Anterior cingulate cortex (tissue), 58 donors: ENCODE results near the gene UIMC1.
A peak's percentile ranks its signal among the peaks of the same experiment; 100 is the strongest.
"Not testable (repeated sequence)": the region's sequence is repeated elsewhere in the genome, so short reads cannot be mapped to it uniquely, and the experiment has no call there.

Experiments used
- DNase-seq, 58 donors: peaks; one replicate each; lab custom pipeline; 2025; lab: John Stamatoyannopoulos, UW

UIMC1 gene

DNA sequence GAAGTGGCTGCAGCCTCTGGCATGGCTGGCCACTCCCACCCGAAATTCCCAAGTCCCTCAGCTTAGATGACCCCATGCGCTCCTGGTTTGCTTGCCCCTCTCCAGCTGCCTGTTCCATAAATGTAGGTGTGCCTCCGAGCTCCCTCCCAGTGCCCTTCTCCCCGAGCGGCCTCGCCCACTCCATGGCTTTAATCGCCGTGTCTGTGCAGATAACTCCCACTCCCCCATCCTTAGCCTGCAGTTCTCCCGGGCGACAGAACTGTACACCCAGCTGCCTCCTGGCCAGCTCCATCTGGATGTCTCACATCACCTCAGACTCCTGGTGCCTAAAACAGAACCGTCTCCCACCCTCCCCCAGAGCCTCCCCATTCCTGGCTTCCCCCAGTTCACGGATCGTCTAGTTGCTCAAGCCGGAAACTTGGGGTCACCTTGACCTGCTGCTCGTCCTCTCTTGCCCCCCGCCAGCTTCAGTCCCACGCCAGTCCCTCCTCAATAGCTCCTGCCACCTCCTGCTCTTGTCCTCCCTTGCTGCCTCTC, 131.5 kb downstream of the UIMC1 start:
- DNase-seq, result peak in 2 of 58 donors; percentile 19 to 24

- no peak for DNase-seq
Measured at GRCh38 chr5:176874198-176874780, 132.3 kb downstream of the UIMC1 start.

- DNase-seq, result peak in 1 of 58 donors; percentile 19
Measured at GRCh38 chr5:176873541-176874172, 132.9 kb downstream of the UIMC1 start.

GRCh38 chr5:176873011-176873410, 133.6 kb downstream of the UIMC1 start:
- DNase-seq, result not testable (repeated sequence)

GRCh38 chr5:176872586-176872985, 134.0 kb downstream of the UIMC1 start:
- not testable (repeated sequence) for DNase-seq

DNA sequence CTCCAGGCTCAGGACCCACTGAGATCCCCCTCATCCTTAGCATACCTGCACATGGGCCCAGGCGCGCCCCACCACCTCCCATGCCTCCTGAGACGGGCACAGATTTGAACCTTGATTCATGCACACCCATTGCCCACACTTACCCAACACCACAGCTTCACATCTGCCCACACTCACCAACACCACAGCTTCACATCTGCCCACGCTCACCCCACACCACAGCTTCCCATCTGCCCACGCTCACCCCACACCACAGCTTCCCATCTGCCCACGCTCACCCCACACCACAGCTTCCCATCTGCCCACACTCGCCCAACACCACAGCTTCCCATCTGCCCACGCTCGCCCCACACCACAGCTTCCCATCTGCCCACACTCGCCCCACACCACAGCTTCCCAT, 135.9 kb downstream of the UIMC1 start:
- DNase-seq, result not testable (repeated sequence)

DNA sequence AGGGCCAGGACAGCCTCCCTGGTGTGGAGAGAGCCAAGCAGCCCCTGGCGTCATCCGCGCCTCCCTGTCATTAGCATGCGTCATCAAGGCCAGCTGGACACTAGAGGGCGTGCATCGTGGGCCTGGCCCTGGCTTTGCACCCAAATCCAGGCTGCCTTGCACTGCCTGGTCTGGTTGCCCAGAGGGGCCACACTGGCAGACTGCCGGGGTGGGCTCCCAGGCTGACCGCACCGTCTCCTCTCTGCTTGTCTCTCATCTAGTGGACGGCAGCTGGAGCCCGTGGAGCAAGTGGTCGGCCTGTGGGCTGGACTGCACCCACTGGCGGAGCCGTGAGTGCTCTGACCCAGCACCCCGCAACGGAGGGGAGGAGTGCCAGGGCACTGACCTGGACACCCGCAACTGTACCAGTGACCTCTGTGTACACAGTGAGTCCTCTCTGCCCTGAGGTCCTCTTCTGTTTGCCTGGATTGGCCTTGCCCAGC, 136.4 kb downstream of the UIMC1 start:
- DNase-seq, result peak in 7 of 58 donors; percentile 9 to 44 (median 24)

- no peak for DNase-seq
Measured at GRCh38 chr5:176869501-176870109, 137.0 kb downstream of the UIMC1 start.

GRCh38 chr5:176868731-176869130, 137.8 kb downstream of the UIMC1 start:
- DNase-seq, result no peak

GRCh38 chr5:176868126-176868525, 138.5 kb downstream of the UIMC1 start:
- no peak for DNase-seq

- no peak for DNase-seq
Measured at GRCh38 chr5:176866707-176867310, 139.8 kb downstream of the UIMC1 start.

DNA sequence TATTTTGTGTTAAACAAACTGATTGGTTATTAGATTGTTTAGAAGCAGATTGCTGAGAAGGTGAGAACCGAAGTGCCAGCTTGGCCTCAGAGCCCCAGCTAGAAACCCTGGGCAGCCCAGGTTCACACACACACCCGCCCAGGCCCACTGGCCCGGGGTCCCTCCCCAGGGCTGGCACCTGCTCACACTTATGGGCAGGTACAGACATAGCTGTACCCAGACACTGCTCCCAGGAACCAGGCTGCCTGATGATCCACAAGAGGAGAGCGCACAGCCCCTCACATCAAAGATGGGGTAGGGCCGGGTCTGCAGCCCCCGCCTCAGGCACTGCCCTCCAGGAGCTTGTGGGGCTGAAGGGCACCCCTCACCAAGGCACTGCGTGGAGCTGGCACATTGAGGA, 140.6 kb downstream of the UIMC1 start:
- DNase-seq, result no peak

DNA sequence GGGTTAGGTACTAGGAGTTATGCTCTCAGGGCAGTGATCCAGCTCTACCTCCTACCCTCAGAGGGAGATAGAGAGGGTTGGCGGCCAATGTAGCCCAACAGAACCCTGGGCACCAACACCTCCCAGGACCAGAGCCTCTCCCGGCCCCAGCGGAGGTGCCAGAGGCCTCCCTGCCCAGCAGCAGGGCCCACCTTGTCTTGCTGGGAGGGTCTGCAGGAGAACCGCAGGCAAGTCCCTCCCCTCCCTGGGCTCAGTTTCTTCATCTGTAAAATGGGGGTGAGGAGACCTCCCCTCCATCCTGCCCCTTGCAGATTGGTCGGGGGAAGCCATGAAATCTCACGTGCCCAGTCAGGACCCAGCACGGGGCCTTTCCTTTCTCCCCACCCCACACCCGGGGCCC, 141.8 kb downstream of the UIMC1 start:
- no peak for DNase-seq

DNA sequence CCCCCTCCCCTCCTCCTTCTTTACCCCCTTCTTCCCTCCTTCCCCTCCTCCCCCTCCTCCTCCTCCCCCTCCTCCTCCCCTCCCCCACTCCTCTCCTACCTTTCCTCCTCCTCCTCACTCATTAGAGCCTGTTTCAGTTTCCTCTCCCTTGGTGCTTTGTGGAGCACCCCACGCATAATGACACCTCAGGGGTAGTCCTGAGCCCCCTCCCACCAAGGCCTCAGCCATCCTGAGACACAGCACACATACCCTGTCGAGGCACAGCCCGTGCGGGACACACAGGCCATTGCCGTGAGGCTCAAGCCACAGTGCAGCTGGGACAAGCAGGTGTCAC, 142.8 kb downstream of the UIMC1 start:
- DNase-seq, result no peak

DNA sequence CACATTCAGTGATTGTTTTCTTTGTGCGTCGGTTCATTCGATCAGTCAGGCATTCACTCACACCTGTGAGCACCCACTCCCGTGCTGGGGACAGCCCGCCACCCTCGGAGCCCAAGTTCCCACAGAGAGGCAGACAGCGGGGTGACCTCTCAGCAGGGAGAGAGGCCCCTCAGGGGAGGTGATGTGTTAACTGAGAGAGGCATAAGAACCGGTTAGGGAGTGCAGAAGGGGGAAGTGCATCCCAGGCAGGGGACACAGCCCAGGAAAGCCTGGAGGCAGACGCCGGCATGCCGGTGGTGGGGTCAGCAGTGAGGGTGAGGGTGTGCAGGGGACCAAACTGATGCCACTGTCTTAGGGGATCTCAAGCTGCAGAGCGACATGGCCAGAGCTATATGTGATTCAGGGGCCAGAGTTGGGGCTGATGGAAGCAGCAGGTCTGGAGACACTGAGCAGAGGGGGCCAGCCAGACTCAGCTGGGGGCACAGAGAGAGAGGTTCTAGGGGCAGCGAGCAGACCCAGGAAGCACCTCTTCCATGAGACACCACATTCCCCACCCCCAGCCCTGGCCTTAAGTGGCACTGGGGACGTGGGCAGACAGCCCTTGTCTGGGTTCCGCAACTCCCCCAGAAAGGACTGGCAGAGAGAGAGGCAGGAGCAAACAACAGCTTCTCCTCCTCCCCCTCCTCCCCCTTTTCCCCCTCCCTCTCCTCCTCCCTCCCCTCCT, 143.4 kb downstream of the UIMC1 start:
- no peak for DNase-seq

GRCh38 chr5:176862330-176862995, 144.1 kb downstream of the UIMC1 start:
- no peak for DNase-seq

DNA sequence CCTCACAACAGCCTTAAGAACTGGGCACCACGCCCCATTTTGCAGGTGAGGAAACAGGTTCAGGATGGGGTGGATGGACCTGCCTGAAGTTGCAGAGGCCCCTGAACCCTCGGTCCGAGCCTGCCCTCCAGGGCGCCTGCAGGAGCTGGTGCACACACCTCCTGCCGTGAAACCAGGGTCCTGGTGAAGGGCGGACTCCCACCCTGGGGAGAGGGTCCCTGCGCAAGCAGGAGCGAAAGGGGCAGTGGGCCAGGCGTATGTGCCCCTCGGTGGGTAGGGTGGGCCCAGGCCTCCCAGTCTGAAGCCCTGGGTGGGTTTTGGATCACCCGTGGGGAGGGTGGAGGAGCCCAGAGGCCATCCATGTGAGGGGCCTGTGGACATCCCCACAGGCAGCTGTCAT, 145.3 kb downstream of the UIMC1 start:
- DNase-seq, result no peak

GRCh38 chr5:176860381-176860780, 146.2 kb downstream of the UIMC1 start:
- DNase-seq, result no peak

GRCh38 chr5:176859916-176860315, 146.7 kb downstream of the UIMC1 start:
- no peak for DNase-seq

DNA sequence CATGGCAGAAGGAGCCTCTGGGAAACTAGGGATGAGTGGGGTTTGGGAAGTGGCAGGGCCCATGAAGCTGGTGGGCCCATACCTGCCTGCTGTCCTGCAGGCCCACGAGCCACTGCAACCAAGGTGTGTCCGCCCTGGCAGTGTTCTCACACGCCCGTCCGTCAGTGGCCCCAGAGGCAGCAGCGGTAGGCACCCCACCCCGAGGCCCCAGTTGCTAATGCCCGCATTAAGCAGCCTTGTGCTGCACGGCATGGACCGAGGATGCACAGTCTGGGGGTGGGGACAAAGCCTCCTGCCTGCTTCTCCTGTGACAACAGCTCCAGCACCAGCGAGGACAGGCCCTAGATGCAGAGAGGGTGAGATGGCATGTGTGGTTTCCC, 148.7 kb downstream of the UIMC1 start:
- DNase-seq, result no peak
